ENCODE measurements around the gene PSIP1. TPM values are rescaled to one million over a fixed set of nuclear protein-coding genes. Genes with fewer than 3 reads are reported as not detected.

Gene PSIP1
- total and polyA plus RNA-seq, 2 experiments from 2014 or later = 36.9 to 58.0 TPM

DNA sequence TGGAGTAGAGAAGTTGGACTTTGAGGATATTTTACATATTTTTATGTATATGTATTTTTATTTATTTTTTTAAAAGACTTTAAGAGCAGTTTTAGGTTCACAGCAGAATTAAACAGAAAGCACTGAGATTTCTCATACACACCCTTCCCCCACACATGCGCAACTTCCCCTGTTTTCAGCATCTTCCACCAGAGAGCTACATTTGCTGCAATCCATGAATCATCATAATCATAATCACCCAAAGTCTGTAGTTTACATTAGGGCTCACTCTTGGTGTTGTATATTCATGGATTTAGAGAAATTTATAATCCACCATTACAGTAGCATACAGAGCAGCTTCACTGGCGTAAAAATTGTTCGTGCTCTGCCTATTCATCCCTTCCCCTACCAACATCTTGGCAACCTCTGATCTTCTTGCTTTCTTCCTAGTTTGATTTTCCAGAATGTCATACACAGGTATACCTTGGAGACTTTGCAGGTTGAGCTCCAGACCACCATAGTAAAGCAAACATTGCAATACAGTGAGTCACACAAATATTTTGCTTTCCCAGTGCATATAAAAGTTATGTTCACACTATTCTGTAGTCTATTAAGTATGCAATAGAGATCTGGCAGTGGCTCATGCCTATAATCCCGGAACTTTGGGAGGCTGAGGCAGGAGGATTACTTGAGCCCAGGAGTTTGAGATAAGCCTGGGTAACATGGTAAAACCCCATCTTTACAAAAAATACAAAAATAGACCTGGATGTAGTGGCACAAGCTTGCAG is 32.5 kb upstream of the PSIP1 start:
- Histone ChIP-seq H3K9ac (no peak overlapping the region), H3K9me2 (ENCODE audit: insufficient read depth) (no peaks in the 10 kb centered on the region), H3K79me2 (ENCODE audit: insufficient read depth) (no peaks in the 10 kb centered on the region), H2AFZ (no peak overlapping the region), H3K4me1 (ENCODE audit: insufficient read depth) (no peaks in the 10 kb centered on the region), H4K20me1 (ENCODE audit: insufficient read depth) (no peaks in the 10 kb centered on the region), H3K36me3 (ENCODE audit: low read depth) (no peaks in the 10 kb centered on the region), H3K27ac (no peak overlapping the region), H3K9me3 (ENCODE audit: low read depth) (no peaks in the 10 kb centered on the region), H3K4me2 (ENCODE audit: unreplicated experiment) (no peak overlapping the region), H3K4me3 (no peak overlapping the region), H3F3A (ENCODE audit: insufficient read depth) (no peaks in the 10 kb centered on the region), H3K27me3 (replicated peaks; ENCODE audit: insufficient read depth) (no peaks in the 10 kb centered on the region)
- in situ Hi-C loops (cut with MboI) = no loop called here
- TF ChIP-seq EZH2 (IDR thresholded peaks at IDR 0.05; ENCODE audit: insufficient read depth, poor library complexity, severe bottlenecking) = no peak
- no peak for TF ChIP-seq EZH2phosphoT487 (IDR thresholded peaks at IDR 0.05; ENCODE audit: insufficient read depth, low read depth)
- 82 to 90% methylated on average over 4 of the region's 4 CpGs for WGBS, 2 experiments (ENCODE audit: low coverage in 1 of 2, low lambda C conversion rate in 2 of 2, missing lambda C conversion rate in 2 of 2)
- DNase-seq = peak; percentile 6

- Histone ChIP-seq H3K79me2 (ENCODE audit: insufficient read depth) (no peaks in the 10 kb centered on the region), H3K9me3 (ENCODE audit: low read depth) (no peaks in the 10 kb centered on the region), H3K4me3 (no peak overlapping the region), H3K27ac (no peak overlapping the region), H4K20me1 (ENCODE audit: insufficient read depth) (no peaks in the 10 kb centered on the region), H3K9ac (no peak overlapping the region), H3K36me3 (ENCODE audit: low read depth) (no peaks in the 10 kb centered on the region), H3K4me2 (ENCODE audit: unreplicated experiment) (no peak overlapping the region), H3K9me2 (ENCODE audit: insufficient read depth) (no peaks in the 10 kb centered on the region), H3K4me1 (ENCODE audit: insufficient read depth) (no peaks in the 10 kb centered on the region), H3K27me3 (replicated peaks; ENCODE audit: insufficient read depth) (no peaks in the 10 kb centered on the region), H3F3A (ENCODE audit: insufficient read depth) (no peaks in the 10 kb centered on the region), H2AFZ (no peak overlapping the region)
- no peak for DNase-seq
- in situ Hi-C loops (cut with MboI) = no loop called here
- no peak for TF ChIP-seq EZH2phosphoT487 (IDR thresholded peaks at IDR 0.05; ENCODE audit: insufficient read depth, low read depth)
- TF ChIP-seq EZH2 (IDR thresholded peaks at IDR 0.05; ENCODE audit: insufficient read depth, poor library complexity, severe bottlenecking) = no peak
- 72 to 92% methylated on average over 2 of the region's 2 CpGs for WGBS, 2 experiments (ENCODE audit: low coverage in 1 of 2, low lambda C conversion rate in 2 of 2, missing lambda C conversion rate in 2 of 2)
Observed at GRCh38 chr9:15542624-15543023, 31.9 kb upstream of the PSIP1 start.

- Histone ChIP-seq H3F3A (ENCODE audit: insufficient read depth) (no peaks in the 10 kb centered on the region), H3K79me2 (ENCODE audit: insufficient read depth) (no peaks in the 10 kb centered on the region), H3K27me3 (replicated peaks; ENCODE audit: insufficient read depth) (no peaks in the 10 kb centered on the region), H2AFZ (no peak overlapping the region), H3K27ac (no peak overlapping the region), H3K4me2 (ENCODE audit: unreplicated experiment) (no peak overlapping the region), H3K9me2 (ENCODE audit: insufficient read depth) (no peaks in the 10 kb centered on the region), H4K20me1 (ENCODE audit: insufficient read depth) (no peaks in the 10 kb centered on the region), H3K4me1 (ENCODE audit: insufficient read depth) (no peaks in the 10 kb centered on the region), H3K9me3 (ENCODE audit: low read depth) (no peaks in the 10 kb centered on the region), H3K4me3 (no peak overlapping the region), H3K36me3 (ENCODE audit: low read depth) (no peaks in the 10 kb centered on the region), H3K9ac (no peak overlapping the region)
- 8 to 9% methylated on average over 2 of the region's 2 CpGs for WGBS, 2 experiments (ENCODE audit: low coverage in 1 of 2, low lambda C conversion rate in 2 of 2, missing lambda C conversion rate in 2 of 2)
- TF ChIP-seq EZH2phosphoT487 (IDR thresholded peaks at IDR 0.05; ENCODE audit: insufficient read depth, low read depth) (no peak), EZH2 (IDR thresholded peaks at IDR 0.05; ENCODE audit: insufficient read depth, poor library complexity, severe bottlenecking) (no peak)
- no peak for DNase-seq
- in situ Hi-C loops (cut with MboI) = no loop called here
Observed at GRCh38 chr9:15541872-15542271, 31.1 kb upstream of the PSIP1 start.

DNA sequence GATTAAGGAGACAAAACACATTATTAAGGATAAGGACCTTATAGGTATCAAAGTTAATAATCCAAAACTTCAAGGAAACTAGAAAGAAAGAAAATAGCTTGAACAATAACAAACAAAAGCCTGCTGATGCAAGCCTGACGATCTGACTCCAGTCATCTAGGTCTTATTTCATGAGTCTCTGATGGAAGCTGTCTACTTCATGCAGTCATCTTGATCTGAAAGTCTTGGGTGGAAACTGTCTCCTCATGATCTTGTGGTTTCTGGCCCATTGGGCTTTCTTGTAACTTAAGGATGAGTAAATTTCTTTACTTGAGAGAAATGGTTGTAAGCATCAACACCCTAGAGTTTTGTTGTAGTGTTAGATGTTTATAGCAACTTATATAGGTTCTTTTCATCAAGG is 20.6 kb upstream of the PSIP1 start:
- in situ Hi-C loops (cut with MboI) = no loop called here
- DNase-seq = no peak
- Histone ChIP-seq H3K4me1 (ENCODE audit: insufficient read depth) (no peaks in the 10 kb centered on the region), H2AFZ (no peak overlapping the region), H3K79me2 (ENCODE audit: insufficient read depth) (no peaks in the 10 kb centered on the region), H4K20me1 (ENCODE audit: insufficient read depth) (no peaks in the 10 kb centered on the region), H3K4me3 (no peak overlapping the region), H3K27ac (no peak overlapping the region), H3K9me2 (ENCODE audit: insufficient read depth) (no peaks in the 10 kb centered on the region), H3K4me2 (ENCODE audit: unreplicated experiment) (no peak overlapping the region), H3K27me3 (replicated peaks; ENCODE audit: insufficient read depth) (no peaks in the 10 kb centered on the region), H3K36me3 (ENCODE audit: low read depth) (no peaks in the 10 kb centered on the region), H3K9ac (no peak overlapping the region), H3K9me3 (ENCODE audit: low read depth) (no peaks in the 10 kb centered on the region), H3F3A (ENCODE audit: insufficient read depth) (no peaks in the 10 kb centered on the region)
- TF ChIP-seq EZH2phosphoT487 (IDR thresholded peaks at IDR 0.05; ENCODE audit: insufficient read depth, low read depth) = no peak
- no peak for TF ChIP-seq EZH2 (IDR thresholded peaks at IDR 0.05; ENCODE audit: insufficient read depth, poor library complexity, severe bottlenecking)
- 46 to 57% methylated on average over 1 of the region's 1 CpG for WGBS, 2 experiments (ENCODE audit: low coverage in 1 of 2, low lambda C conversion rate in 2 of 2, missing lambda C conversion rate in 2 of 2)
